Stimulated activated CD8-positive, alpha-beta memory T cell treated with anti-CD3 and anti-CD28 coated beads, Interleukin-12 subunit alpha, Interleukin-12 subunit beta, amount 100 ng/mL, for 4 hours (primary cell): Measurements from ENCODE around the gene CDK8.
A peak's percentile ranks its signal among the peaks of the same experiment; 100 is the strongest.
"Not testable (repeated sequence)": the region's sequence is repeated elsewhere in the genome, so short reads cannot be mapped to it uniquely, and the experiment has no call there.

Source experiments
- DNase-seq: peaks from one replicate; pipeline ENCODE4 v3.0.0-alpha.2; 2020; ENCODE audit warnings: low read depth

The CDK8 gene

GRCh38 chr13:26253262-26253786 lies 605 bp upstream of the CDK8 start:
- no peak for DNase-seq

GRCh38 chr13:26254583-26255111 lies 718 bp downstream of the CDK8 start:
- DNase-seq, result peak; percentile 21

GRCh38 chr13:26255115-26255514 lies 1.2 kb downstream of the CDK8 start:
- no peak for DNase-seq

- no peak for DNase-seq
Observed at GRCh38 chr13:26255691-26256277, 1.9 kb downstream of the CDK8 start.

GRCh38 chr13:26257049-26257448 lies 3.1 kb downstream of the CDK8 start:
- no peak for DNase-seq

GRCh38 chr13:26259634-26260033 lies 5.7 kb downstream of the CDK8 start:
- no peak for DNase-seq

- no peak for DNase-seq
Observed at GRCh38 chr13:26262156-26262555, 8.2 kb downstream of the CDK8 start.

- no peak for DNase-seq
Observed at GRCh38 chr13:26266311-26266710, 12.4 kb downstream of the CDK8 start.

- no peak for DNase-seq
Observed at GRCh38 chr13:26270707-26271106, 16.8 kb downstream of the CDK8 start.

- no peak for DNase-seq
Observed at GRCh38 chr13:26272621-26273020, 18.7 kb downstream of the CDK8 start.

GRCh38 chr13:26280295-26280694 lies 26.4 kb downstream of the CDK8 start:
- DNase-seq, result no peak

- DNase-seq, result no peak
Observed at GRCh38 chr13:26280822-26281221, 26.9 kb downstream of the CDK8 start.

GRCh38 chr13:26285911-26286310 lies 32.0 kb downstream of the CDK8 start:
- not testable (repeated sequence) for DNase-seq

GRCh38 chr13:26288838-26289237 lies 34.9 kb downstream of the CDK8 start:
- DNase-seq, result not testable (repeated sequence)

GRCh38 chr13:26295812-26296211 lies 41.9 kb downstream of the CDK8 start:
- DNase-seq, result no peak

GRCh38 chr13:26299168-26299750 lies 45.3 kb downstream of the CDK8 start:
- DNase-seq, result no peak

- no peak for DNase-seq
Observed at GRCh38 chr13:26300140-26300539, 46.2 kb downstream of the CDK8 start.

GRCh38 chr13:26305676-26306075 lies 51.7 kb downstream of the CDK8 start:
- no peak for DNase-seq

GRCh38 chr13:26307701-26308100 lies 53.8 kb downstream of the CDK8 start:
- no peak for DNase-seq

GRCh38 chr13:26308250-26308649 lies 54.3 kb downstream of the CDK8 start:
- DNase-seq, result no peak

GRCh38 chr13:26308836-26309235 lies 54.9 kb downstream of the CDK8 start:
- no peak for DNase-seq

GRCh38 chr13:26310003-26310402 lies 56.1 kb downstream of the CDK8 start:
- DNase-seq, result no peak

GRCh38 chr13:26310470-26310869 lies 56.5 kb downstream of the CDK8 start:
- DNase-seq, result no peak

GRCh38 chr13:26312019-26312418 lies 58.1 kb downstream of the CDK8 start:
- not testable (repeated sequence) for DNase-seq
